Sigmoid colon (tissue), 7 donors: ENCODE data around the gene USPL1. TPM values are rescaled to one million over a fixed set of nuclear protein-coding genes. Genes with fewer than 3 reads are reported as not detected.
"Not testable (repeated sequence)": the region's sequence is repeated elsewhere in the genome, so short reads cannot be mapped to it uniquely, and the experiment has no call there.

Experiments
- DNase-seq: peaks from one replicate; pipeline ENCODE4 v3.0.0-alpha.2; 2019
- H3K27ac ChIP-seq, 4 donors: fragments of 200-600 bp; sonication (generic); one replicate each; pipeline ENCODE4 v1.5.1; 2016 to 2019; ENCODE audit warnings: mild to moderate bottlenecking in 1 of 4
- H3K27me3 ChIP-seq, 3 donors: fragments of 200-600 bp; sonication (generic); one replicate each; pipeline ENCODE4 v1.5.1; 2019; ENCODE audit warnings: mild to moderate bottlenecking in 1 of 3
- H3K36me3 ChIP-seq, 4 donors: fragments of 200-600 bp; sonication (generic); one replicate each; pipeline ENCODE4 v1.5.1; 2016 to 2019
- H3K4me1 ChIP-seq, 4 donors: fragments of 200-600 bp; sonication (generic); one replicate each; pipeline ENCODE4 v1.5.1; 2017 to 2019
- H3K4me3 ChIP-seq, 4 donors: fragments of 200-600 bp; sonication (generic); one replicate each; pipeline ENCODE4 v1.5.1; 2017 to 2019; ENCODE audit warnings: mild to moderate bottlenecking in 2 of 4, moderate library complexity in 1 of 4
- H3K9me3 ChIP-seq, 4 donors: fragments of 200-600 bp in 3 of 4; sonication (generic) in 3 of 4; one replicate each; pipeline versions ENCODE4 v1.5.1 to v1.6.1; 2013 to 2019
- CTCF ChIP-seq, 4 experiments: fragments of 450-650 bp in 3 of 4; fragments of 200-600 bp in 1 of 4; IDR thresholded peaks; one replicate each; pipeline ENCODE4 v1.5.1; 2016 to 2019; ENCODE audit warnings: antibody characterized with exemption in 4 of 4, mild to moderate bottlenecking in 3 of 4, moderate library complexity in 2 of 4
- EP300 ChIP-seq, 4 donors: sonication (generic); formaldehyde crosslinking; IDR thresholded peaks; one replicate each; pipeline ENCODE4 v1.6.1; 2017; ENCODE audit warnings: antibody characterized with exemption in 4 of 4
- POLR2A ChIP-seq, 2 donors: fragments of 450-650 bp; IDR thresholded peaks; one replicate each; pipeline ENCODE4 v1.6.1; 2016; ENCODE audit warnings: antibody characterized with exemption in 2 of 2, mild to moderate bottlenecking in 2 of 2, moderate library complexity in 2 of 2
- POLR2AphosphoS5 ChIP-seq, 4 donors: sonication (generic); formaldehyde crosslinking; IDR thresholded peaks; one replicate each; pipeline ENCODE4 v1.6.1; 2017; ENCODE audit warnings: antibody characterized with exemption in 4 of 4
- WGBS, 2 donors: extraction: QIAGEN DNeasy Blood & Tissue Kit; methylation state at CpG; one replicate each; pipeline ENCODE4 v1.1.7; 2013; 5-methylcytosine and 5-hydroxymethylcytosine counted together
- intact Hi-C: fragments of 100-400 bp; cut with DNase I; formaldehyde crosslinking; loops from one replicate; pipeline ENCODE4 v1.15.1; 2023
- polyA plus RNA-seq, 3 donors: library from polyadenylated mRNA; stranded (reverse); fragments of 200-250 nt; gene quantifications; one replicate each; pipeline ENCODE4 v1.2.3, GENCODE V29; 2013
- total RNA-seq, 4 donors: library from RNA; depleted of rRNA; stranded (reverse); fragments of >200 nt; gene quantifications; one replicate each; pipeline ENCODE4 v1.1.0, GENCODE V29; 2016
- donor health status: healthy with polysubstance abuse.
- donor health status: Bipolar disorder and iron deficiency.
- donor health status: healthy.

The USPL1 gene
- total and polyA plus RNA-seq, 7 donors, result 2.8 to 34.6 (median 17.4) TPM

- Histone ChIP-seq H3K4me3 (no peak overlapping the region), H3K4me1 (no peaks in the 10 kb centered on the region), H3K27me3 (no peaks in the 10 kb centered on the region), H3K9me3 (no peaks in the 10 kb centered on the region), H3K27ac (no peak overlapping the region), H3K36me3 (no peaks in the 10 kb centered on the region)
- DNase-seq, result no peak
- intact Hi-C loops, result no loop called here
- WGBS, 2 donors, result 93 to 94% methylated on average over 3 of the region's 3 CpGs
- TF ChIP-seq CTCF (IDR thresholded peaks at IDR 0.05) (no peak), POLR2A (IDR thresholded peaks at IDR 0.05) (no peak), POLR2AphosphoS5 (IDR thresholded peaks at IDR 0.05) (no peak), EP300 (IDR thresholded peaks at IDR 0.05) (no peak)
Observed at GRCh38 chr13:30600496-30600895, 17.2 kb upstream of the USPL1 start.

- no peaks in the 10 kb centered on the region for H3K36me3 ChIP-seq
- H3K9me3 ChIP-seq, result no peaks in the 10 kb centered on the region
- DNase-seq, result no peak
- no peaks in the 10 kb centered on the region for H3K4me1 ChIP-seq
- H3K27me3 ChIP-seq, result no peaks in the 10 kb centered on the region
- no peak overlapping the region for H3K4me3 ChIP-seq
- no peak overlapping the region for H3K27ac ChIP-seq
- no peak for TF ChIP-seq CTCF (IDR thresholded peaks at IDR 0.05)
- TF ChIP-seq EP300 (IDR thresholded peaks at IDR 0.05), result no peak
- no peak for TF ChIP-seq POLR2AphosphoS5 (IDR thresholded peaks at IDR 0.05)
- TF ChIP-seq POLR2A (IDR thresholded peaks at IDR 0.05), result no peak
- intact Hi-C loops, result no loop called here
- WGBS, 2 donors, result 85 to 92% methylated on average over 8 of the region's 8 CpGs
Observed at GRCh38 chr13:30601836-30602235, 15.9 kb upstream of the USPL1 start.

- Histone ChIP-seq H3K27me3 (no peaks in the 10 kb centered on the region), H3K4me1 (peaks cover 0 to 6% (median 0%) of the 10 kb centered on the region in 4 donors), H3K36me3 (no peaks in the 10 kb centered on the region), H3K27ac (no peak overlapping the region), H3K4me3 (no peak overlapping the region), H3K9me3 (no peaks in the 10 kb centered on the region)
- TF ChIP-seq EP300 (IDR thresholded peaks at IDR 0.05) (no peak), POLR2A (IDR thresholded peaks at IDR 0.05) (no peak), CTCF (IDR thresholded peaks at IDR 0.05) (no peak), POLR2AphosphoS5 (IDR thresholded peaks at IDR 0.05) (no peak)
- no peak for DNase-seq
- WGBS, 2 donors, result 48 to 90% methylated on average over 7 of the region's 7 CpGs
- intact Hi-C loops, result no loop called here
Observed at GRCh38 chr13:30605052-30605451, 12.7 kb upstream of the USPL1 start.

- H3K9me3 ChIP-seq, H3K36me3 ChIP-seq, H3K27ac ChIP-seq, intact Hi-C loops, H3K4me1 ChIP-seq, H3K4me3 ChIP-seq, H3K27me3 ChIP-seq, DNase-seq: not testable (repeated sequence)
- 90 to 93% methylated on average over 6 of the region's 6 CpGs for WGBS, 2 donors
Observed at GRCh38 chr13:30607186-30607585, 10.5 kb upstream of the USPL1 start.

- no peaks in the 10 kb centered on the region for H3K27me3 ChIP-seq
- H3K9me3 ChIP-seq, result no peaks in the 10 kb centered on the region
- TF ChIP-seq CTCF (IDR thresholded peaks at IDR 0.05), result no peak
- no peak for TF ChIP-seq EP300 (IDR thresholded peaks at IDR 0.05)
- no peak for TF ChIP-seq POLR2AphosphoS5 (IDR thresholded peaks at IDR 0.05)
- TF ChIP-seq POLR2A (IDR thresholded peaks at IDR 0.05), result no peak
- no peaks in the 10 kb centered on the region for H3K36me3 ChIP-seq
- WGBS, 2 donors, result 50 to 87% methylated on average over 4 of the region's 4 CpGs
- no peak overlapping the region for H3K4me3 ChIP-seq
- H3K27ac ChIP-seq, result no peak overlapping the region
- peaks cover 0 to 6% (median 0%) of the 10 kb centered on the region in 4 donors for H3K4me1 ChIP-seq
- DNase-seq, result no peak
- intact Hi-C loops, result no loop called here
Observed at GRCh38 chr13:30607908-30608307, 9.8 kb upstream of the USPL1 start.
